DMS153 (cell line): Measurements from ENCODE around the gene CLEC4M.

ENCODE experiments used
- DNase-seq: peaks from one replicate; lab custom pipeline; 2025; lab: John Stamatoyannopoulos, UW

The CLEC4M gene, protein sequence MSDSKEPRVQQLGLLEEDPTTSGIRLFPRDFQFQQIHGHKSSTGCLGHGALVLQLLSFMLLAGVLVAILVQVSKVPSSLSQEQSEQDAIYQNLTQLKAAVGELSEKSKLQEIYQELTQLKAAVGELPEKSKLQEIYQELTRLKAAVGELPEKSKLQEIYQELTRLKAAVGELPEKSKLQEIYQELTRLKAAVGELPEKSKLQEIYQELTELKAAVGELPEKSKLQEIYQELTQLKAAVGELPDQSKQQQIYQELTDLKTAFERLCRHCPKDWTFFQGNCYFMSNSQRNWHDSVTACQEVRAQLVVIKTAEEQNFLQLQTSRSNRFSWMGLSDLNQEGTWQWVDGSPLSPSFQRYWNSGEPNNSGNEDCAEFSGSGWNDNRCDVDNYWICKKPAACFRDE

DNA sequence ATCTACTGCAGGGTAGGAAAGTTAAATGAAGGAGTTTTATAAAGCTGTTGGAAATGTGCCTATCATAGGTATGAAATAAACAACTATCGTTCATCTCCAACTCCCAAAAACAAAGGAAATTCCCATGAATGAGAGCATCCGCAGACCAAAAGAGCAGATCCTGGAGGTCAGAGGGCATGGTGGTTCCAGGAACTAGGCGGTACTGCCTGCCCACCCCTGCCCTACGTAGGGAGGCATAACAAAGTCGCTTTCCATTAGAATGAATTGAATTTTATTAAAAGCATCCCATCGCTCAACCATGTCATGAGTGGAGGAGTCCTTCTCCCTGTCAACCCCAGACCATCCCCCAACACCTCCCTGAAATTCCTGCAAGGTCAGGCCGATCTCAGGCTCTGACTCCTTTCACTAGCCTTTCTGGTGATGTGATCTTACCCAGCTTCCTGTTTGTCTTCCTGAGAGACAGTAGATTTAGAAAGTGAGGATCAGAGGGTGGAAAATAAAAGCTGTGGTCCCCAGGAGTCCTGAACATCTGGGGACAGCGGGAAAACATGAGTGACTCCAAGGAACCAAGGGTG is at the start of gene CLEC4M:
Gene CLEC4M, plus strand, starts transcription at position 525 of the 575 bp plus-strand sequence. Its CDS starts 24 bp downstream, at position 549.
- no peak for DNase-seq

DNA sequence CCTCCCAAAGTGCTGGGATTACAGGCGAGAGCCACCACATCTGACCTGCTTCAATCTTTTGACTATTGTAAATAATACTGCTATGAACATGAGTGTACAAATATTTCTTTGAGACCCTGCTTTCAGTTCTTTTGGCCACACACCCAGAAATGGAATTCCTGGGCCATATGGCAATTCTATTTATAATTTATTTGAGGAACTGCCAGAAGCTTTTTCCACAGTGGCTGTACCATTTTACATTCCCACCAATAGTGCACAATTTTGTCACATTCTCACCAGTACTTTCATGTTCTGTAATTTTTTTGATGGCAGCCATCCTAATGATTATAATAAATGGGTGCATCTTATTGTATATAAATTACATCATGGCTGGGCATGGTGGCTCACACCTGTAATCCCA is 47.4 kb upstream of the CLEC4M start:
- no peak for DNase-seq

DNA sequence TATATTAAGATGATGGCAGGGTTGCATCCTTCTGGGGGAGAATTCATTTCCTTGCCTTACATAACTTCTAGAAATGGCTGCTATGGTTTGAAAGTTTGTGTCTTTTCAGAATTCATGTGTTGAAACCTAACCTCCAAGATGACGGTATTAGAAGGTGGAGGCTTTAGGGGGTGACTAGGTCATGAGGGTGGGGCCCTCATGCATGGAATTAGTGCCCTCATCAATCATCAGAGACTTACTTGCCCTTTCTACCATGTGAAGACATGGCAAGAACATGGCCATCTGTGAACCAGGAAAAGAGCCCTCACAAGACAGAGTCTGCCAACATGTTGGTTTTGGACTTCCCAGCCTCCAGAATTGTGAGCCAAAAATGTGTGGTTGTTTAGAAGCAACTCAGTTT is 46.3 kb upstream of the CLEC4M start:
- no peak for DNase-seq

DNA sequence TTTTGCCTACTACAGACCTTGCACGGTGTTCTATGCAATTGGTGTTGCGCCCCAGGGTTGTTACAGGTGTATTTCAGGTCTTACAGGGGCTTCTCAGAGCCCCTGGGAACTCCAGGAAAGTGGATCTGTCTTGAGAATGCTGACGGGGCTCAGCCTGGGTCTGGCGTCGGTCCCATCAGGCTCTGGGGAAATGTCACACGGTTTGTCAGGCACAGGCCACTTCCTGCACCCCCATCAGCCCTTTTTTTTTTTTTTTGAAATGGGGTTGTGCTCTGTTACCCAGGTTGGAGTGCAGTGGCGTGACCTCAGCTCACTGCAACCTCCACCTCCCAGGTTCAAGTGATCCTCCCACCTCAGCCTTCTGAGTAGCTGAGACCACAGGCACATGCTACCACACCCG is 44.4 kb upstream of the CLEC4M start:
- no peak for DNase-seq

DNA sequence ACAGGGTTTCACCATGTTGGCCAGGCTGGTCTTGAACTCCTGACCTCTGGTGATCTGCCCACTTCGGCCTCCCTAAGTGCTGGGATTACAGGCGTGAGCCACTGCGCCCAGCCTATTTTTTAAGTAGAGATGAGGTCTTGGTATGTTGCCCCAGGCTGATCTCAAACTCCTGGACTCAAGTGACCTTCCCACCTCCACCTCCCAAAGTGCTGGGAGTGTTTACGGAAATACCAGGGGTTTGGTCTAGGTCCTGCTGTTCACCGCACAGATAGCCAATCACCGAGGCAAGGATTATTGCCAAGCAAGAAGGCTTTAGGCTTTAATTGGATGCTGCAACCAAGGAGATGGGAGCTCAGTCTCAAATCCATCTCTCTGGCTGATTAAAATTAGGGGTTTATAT is 42.7 kb upstream of the CLEC4M start:
- DNase-seq, result no peak

DNA sequence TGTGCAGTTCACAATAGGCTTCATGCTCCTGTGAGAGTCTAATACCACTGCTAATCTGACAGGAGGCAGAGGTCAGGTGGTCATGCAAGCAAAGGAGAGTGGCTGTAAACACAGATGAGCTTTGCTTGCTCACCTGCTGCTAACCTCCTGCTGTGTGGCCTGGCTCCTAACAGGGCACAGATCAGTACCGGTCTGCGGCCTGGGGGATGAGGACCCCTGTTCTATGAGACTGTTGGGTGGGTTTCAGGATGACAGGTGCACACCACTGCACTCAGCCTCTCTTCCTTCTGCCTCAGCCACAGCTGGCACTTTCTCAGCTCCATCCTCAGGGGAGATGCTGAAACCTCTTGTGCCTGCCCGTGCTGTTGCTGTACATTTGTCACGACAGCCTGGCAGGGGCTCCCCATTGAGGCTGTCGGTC is 40.8 kb upstream of the CLEC4M start:
- DNase-seq, result peak; percentile 2

DNA sequence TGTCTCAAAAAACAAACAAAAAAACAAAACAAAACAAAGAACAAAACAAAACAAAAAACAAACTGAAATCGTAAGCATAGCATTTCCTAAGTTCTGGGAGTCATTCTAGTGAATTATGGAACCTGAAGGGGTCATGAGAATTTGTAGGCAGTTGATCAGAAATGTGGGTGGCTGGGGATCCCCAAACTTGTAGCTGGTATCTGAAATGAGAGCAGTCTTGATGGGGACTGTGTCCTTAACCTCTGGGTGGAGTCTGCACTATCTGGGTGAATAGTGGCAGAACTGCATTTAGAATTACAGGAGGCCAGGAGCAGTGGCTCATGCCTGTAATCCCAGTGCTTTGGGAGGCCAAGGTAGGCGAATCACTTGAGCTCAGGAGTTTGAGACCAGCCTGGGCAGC is 37.3 kb upstream of the CLEC4M start:
- DNase-seq, result no peak

DNA sequence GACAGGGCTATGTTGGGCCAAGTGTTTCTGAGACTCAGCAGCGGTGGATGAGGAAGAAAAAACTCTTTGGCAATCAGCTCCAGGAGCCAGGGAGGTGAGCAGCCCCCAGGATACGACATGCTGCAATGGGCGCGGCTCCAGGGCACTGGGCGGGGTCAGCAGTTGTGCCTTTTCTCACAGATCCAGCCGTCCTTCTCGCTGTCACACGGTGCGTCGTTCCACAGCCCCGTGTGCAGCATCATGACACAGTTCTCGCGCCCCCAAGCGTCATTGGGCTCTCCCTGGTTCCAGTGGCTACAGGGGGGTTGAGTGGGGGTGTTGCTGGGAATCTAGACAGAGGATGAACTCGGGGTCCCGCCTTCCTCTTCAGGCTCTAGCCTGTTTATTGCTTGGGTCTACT is 33.8 kb upstream of the CLEC4M start:
- no peak for DNase-seq

DNA sequence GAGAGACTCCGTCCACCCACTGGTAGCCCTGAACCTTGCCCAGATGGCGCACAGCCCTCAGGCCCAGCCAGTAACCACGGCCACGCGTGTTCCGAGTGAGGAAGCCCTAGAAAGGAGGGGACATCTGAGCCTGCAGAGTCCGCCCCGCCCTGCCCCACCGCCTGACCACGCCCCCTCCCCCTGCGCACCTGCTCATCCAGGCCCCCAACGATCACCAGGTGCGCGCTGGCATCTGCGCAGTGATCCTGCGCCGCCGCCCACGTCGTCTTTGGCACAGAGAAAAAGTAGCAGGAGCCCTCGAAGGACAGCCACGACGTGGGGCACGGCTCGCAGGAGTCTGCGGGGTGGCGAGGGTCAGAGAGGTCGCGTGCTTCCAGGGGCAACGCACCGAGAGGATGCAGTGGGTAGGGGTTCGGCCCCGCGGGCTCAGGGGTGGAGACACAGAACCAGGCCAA is 33.2 kb upstream of the CLEC4M start:
- DNase-seq, result no peak

DNA sequence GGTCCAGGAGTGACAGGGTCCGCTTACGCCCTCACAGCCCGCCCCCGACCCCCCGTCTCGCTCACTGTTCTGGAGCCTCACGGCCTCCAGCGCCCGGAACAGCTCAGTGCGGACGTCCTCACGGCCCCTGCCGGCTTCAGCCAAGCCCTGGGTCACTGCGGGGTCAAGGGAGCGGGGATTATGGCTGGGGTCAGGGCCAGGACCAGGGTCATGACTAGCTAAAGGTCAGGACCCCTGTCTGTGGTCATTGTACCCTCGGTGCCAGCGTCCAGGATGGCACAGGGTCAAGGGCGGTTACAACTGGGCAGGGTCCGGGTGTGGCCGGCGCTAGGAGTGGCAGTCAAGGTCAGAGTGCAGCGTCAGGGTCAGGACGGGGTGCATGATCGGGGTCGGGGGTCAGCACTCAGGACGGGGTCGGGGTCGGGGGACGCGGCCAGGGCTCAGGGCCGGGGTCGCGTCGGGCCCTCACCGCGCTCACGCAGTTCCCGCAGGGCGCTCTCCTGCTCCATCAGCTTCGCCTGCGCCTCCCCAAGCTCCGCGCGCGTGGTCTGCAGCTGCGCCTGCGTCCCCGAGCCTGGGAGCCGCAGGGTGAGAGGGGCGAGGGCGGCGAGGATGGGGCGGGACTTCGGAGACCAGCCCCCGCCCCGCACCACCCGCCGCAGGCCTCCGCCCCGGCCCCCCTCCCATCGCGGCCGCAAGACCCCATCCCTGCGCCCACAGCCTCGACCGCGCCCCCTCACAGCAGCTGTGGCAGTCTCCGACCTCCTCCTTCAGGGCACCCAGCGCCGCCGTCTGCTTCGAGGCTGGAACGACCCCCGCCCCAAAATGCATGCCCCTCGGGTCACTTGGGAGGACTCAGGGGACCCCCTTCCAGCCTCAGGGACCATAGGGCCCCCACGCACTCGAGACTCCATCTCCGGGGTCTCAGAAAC is 32.5 kb upstream of the CLEC4M start:
- DNase-seq, result no peak

DNA sequence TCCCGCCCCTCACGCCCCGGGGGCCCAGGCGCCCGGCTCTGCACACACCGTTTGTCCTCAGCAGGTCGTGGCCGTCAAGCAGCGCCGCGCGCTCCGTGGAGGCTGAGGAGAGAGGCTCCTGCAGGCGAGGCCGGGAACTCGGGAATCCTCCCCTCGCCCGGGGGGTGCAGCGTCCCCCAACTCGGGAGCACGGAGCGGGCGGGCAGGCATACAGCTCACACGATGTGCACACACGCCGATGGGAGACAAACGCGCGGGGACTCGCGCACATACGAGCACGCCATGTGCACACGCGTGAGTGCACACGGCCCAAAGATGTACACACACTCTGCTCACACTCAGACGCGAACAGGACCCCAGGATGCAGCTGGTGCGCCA is 31.8 kb upstream of the CLEC4M start:
- DNase-seq, result no peak

DNA sequence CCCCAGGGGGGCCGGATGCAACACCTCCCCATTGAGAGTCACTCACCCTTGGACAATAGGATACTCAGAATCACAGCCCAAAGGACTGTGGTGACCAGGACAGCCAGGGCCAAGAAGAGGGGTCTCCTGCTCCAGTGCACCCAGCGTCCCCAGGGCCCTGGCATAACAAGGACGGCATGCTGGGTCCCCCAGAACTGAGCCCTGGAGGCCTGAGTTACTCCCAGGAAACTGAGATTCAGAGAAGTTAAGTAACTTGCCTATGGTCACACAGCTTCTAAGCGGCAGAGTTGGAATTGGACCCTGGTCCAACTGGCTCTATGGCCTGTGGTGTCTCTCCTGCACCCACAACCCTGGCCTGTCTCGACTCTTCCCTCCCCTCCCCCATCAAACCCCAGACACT is 31.4 kb upstream of the CLEC4M start:
- DNase-seq, result no peak

DNA sequence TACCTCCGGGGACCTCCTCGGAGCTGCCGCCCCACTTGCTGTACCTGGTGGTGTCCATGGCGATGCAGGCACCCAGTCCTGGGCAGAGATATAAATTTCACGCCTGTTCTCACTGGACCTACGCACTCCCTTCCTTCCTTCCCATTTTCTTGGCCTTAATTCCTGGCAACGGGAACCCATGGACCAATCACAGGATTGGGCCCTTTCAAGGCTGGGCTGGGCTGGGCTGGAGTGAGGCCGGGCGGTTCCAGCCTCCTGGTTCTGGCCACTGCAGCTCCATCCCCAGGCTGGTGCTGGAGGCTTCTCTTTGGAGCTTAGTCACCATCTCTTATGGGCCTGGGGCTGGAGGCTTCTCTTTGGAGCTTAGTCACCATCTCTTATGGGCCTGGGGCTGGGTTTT is 31.0 kb upstream of the CLEC4M start, which contains the start of gene CLEC4G:
Gene CLEC4G, minus strand, starts transcription at position 66 of the 400 bp plus-strand sequence. Its CDS starts 8 bp downstream, at position 58.
- no peak for DNase-seq

DNA sequence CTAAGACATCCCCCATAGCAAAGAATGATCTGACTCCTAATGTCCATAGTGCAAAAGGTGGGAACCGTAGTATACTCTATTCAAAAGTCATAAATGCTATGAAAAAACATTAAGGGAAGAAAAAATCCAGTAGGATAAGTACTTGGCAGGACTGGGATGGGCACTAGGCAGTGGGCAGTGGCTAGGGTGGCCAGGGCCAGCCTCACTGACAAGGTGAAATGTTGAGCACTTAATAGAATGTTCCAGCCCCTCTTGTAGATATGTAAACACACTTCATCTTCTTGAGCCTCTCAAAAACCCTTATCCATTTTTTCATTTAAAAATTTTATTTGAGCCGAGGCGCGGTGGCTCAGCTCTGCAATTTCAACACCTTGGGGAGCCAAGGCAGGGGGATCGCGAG is 29.7 kb upstream of the CLEC4M start:
- no peak for DNase-seq

DNA sequence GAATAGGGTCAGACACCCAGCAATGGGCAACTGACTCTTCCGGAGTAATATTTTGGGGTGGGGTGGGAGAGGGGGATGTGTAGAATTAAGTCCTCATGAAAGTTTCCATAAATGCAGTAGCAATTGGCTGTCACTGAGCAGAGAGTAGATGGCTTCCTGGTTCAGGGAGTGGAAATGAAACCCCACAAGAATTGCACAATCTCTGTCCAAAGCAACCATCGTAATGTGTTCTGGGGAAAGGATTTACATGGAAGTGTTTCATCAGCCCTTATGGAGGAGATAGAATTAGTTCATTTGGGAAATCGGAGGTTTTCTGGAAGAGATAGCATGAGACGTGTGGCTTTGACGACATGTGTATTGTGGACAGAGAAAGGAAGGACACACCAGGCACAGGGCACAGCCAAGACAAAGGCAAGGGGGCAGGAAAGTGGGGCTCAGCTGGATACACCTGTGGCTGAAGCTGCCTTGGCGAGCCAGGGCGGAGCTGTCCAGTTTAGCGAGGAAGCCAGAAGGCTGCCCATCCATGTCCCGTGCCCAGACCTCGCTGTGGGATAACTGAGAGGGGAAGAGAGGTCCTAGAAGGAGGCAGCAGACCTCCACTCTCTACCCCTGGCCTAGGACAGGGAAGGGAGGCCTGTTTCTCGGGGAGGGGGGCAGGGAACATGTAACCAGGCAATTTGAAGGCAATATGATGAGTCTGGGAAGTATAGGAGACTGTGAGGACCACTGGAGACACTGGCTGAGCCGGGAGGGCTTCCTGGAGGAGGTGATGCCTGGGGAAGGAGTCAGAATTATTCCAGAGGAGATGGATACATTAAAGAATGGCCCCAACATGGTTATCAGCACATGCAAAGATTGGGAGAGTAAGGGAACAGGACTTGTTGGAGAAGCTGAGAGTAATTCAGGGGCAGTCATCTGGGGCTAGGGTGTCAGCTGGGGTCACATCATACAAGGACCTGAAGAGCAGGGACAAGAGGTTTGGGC is 28.5 kb upstream of the CLEC4M start:
- DNase-seq, result no peak

DNA sequence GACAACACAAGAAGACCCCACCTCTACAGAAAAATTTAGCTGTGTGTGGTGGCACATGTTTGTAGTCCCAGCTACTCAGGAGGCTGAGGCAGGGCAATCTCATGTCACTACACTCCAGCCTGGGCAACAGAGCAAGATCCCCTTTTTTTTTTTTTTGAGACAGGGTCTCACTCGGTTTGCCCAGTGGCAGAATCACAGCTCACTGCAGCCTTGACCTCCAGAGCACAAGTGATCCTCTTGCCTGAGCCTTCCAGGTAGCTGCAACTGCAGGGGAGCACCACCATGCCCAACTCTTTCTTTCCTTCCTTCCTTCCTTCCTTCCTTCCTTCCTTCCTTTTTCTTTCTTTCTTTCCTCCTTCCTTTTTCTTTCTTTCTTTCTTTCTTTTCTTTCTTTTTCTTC is 26.9 kb upstream of the CLEC4M start:
- no peak for DNase-seq

DNA sequence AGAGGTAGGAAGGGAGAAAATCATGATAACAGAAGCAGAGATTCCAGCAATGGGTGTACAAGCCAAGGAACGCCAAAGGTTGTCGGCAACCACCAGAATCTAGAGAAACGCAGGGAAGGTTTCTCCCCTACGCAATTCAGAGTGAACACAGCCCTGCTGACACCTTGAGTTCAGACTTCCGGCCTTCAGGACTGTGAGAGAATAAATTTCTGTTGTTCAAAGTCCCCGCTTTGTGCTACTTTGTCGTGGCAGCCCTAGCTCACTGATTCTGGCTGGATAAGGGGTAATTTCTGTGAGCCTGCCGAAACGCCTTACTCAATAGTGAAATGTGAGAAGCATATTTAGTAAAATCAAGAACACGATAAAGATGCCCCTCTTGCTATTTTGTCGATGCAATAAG is 25.8 kb upstream of the CLEC4M start:
- no peak for DNase-seq

DNA sequence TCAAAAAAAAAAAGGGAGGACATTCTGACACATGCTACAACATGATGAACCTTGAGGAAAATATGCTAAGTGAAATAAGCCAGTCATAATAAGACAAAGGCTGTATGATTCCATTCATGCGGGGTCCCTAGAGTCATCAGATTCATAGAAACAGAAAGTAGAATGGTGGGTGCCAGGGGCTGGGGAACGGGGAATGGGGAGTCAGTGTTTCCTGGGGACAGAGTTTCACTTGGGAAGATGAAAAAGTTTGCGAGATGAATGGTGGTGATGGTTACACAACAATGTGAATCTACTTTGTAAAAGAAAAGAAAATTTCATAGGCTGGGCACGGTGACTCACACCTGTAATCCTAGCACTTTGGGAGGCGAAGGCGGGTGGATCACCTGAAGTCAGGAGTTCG is 25.0 kb upstream of the CLEC4M start:
- DNase-seq, result no peak

DNA sequence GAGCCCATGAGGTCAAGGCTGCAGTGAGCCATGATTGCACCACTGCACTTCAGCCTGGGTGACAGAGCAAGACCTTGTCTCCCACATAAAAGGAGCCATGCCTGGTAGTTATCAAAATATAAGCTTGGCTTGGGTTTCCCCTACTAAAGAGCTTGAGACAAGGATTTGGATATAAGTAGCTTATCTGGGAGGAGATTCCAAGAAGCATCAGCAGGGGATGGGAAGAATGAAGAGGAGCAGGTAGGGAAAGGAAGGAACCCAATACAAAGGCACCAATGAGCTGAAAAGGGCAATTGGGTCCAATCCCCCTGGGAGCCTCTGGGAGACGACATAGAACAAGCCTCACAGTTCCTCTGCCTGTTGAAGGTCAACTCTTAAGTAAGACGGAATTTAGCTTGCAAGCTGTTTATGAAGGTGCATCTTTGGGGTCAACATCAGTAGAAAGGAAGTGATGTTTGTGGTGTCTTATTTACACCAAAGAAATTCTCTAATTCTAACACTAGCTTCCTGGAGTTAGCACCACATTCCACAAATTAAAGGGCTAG is 23.8 kb upstream of the CLEC4M start:
- DNase-seq, result no peak

DNA sequence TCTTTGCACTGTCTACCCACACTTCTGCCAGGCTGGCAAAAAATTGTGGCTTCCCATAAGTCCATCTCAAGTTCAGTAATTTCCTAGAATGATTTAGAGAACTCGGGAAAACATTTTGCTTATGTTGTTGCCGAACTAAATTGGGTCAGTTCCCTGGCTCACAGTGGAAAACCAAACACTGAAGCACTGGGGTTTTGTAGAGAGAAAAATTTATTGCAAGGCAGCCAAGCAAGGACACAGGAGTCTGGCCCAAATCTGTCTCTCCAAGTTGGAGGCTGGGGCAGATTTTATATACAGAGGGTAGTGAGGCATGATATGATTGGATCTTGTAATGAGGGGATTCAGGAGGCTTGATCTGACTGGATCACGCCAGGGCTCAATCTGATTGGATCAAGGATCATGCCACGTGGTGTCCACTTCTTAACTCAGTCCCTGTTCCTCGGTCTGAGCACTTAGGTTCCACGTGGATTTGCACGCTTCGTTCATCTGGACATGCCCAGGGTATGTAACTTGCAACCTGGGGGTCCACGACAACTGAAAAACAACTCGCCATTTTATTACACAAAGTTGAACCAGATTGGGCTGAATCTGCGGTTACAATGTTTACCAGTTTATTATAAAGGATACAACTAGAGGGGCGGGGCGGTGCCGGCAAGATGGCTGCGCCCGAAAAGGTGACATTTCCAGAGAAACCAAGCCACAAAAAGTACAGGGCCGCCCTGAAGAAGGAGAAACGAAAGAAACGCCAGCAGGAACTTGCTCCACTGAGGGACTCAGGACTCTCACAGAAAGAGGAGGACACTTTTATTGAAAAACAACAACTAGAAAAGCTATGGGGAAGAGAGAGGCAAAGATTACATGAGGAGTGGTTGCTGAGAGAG is 23.0 kb upstream of the CLEC4M start:
- no peak for DNase-seq
